HG02840 (cell line): ENCODE results near the gene FKTN.
"Not testable (repeated sequence)": the region's sequence is repeated elsewhere in the genome, so short reads cannot be mapped to it uniquely, and the experiment has no call there.

Experiments
- ATAC-seq: cut with Tn5 transposase; IDR thresholded peaks from one replicate; pipeline ENCODE4 v1.9.1; 2021; ENCODE audit warnings: mild to moderate bottlenecking, moderate library complexity, moderate number of reproducible peaks; ENCODE audit not compliant: unreplicated experiment, low FRiP score

The FKTN gene

GRCh38 chr9:105557804-105558610, at the start of gene FKTN:
Gene FKTN, plus strand, starts transcription at chr9:105558131. Its CDS starts 16,902 bp downstream, at chr9:105575033.
- ATAC-seq: peak; percentile 94

- ATAC-seq: no peak
Observed at GRCh38 chr9:105508530-105508929, 49.4 kb upstream of the FKTN start.

- no peak for ATAC-seq
Observed at GRCh38 chr9:105510024-105510423, 47.9 kb upstream of the FKTN start.

GRCh38 chr9:105511446-105511845, 46.5 kb upstream of the FKTN start:
- ATAC-seq: no peak

GRCh38 chr9:105515811-105516413, 42.0 kb upstream of the FKTN start:
- ATAC-seq: no peak

- not testable (repeated sequence) for ATAC-seq
Observed at GRCh38 chr9:105519710-105520369, 38.1 kb upstream of the FKTN start.

- not testable (repeated sequence) for ATAC-seq
Observed at GRCh38 chr9:105520992-105521391, 36.9 kb upstream of the FKTN start.

GRCh38 chr9:105522618-105523385, 35.1 kb upstream of the FKTN start:
- not testable (repeated sequence) for ATAC-seq

GRCh38 chr9:105531530-105531929, 26.4 kb upstream of the FKTN start:
- no peak for ATAC-seq

GRCh38 chr9:105535920-105536668, 21.8 kb upstream of the FKTN start:
- ATAC-seq: peak; percentile 66

- ATAC-seq: no peak
Observed at GRCh38 chr9:105539452-105539851, 18.5 kb upstream of the FKTN start.

- ATAC-seq: peak; percentile 91
Observed at GRCh38 chr9:105541838-105542237, 16.1 kb upstream of the FKTN start.

GRCh38 chr9:105554042-105554441, 3.9 kb upstream of the FKTN start:
- ATAC-seq: no peak

GRCh38 chr9:105572455-105572854, 14.5 kb downstream of the FKTN start:
- ATAC-seq: no peak

GRCh38 chr9:105579952-105580351, 22.0 kb downstream of the FKTN start:
- ATAC-seq: not testable (repeated sequence)

GRCh38 chr9:105581550-105581949, 23.6 kb downstream of the FKTN start:
- ATAC-seq: not testable (repeated sequence)

- no peak for ATAC-seq
Observed at GRCh38 chr9:105593145-105593544, 35.2 kb downstream of the FKTN start.

- ATAC-seq: no peak
Observed at GRCh38 chr9:105608721-105609598, 51.0 kb downstream of the FKTN start.

- no peak for ATAC-seq
Observed at GRCh38 chr9:105621001-105621400, 63.1 kb downstream of the FKTN start.
